Erythroblast (primary cell): Measurements from ENCODE around the gene NDUFC2.

Experiments
- GATA1 ChIP-seq: IDR thresholded peaks from 2 replicates; pipeline ENCODE4 v1.6.1; 2011; ENCODE audit warnings: low read depth, mild to moderate bottlenecking, control low read depth, low read length, moderate library complexity
- POLR2A ChIP-seq: IDR thresholded peaks from 2 replicates; pipeline ENCODE4 v1.6.1; 2011; ENCODE audit warnings: mild to moderate bottlenecking, low read length

DNA sequence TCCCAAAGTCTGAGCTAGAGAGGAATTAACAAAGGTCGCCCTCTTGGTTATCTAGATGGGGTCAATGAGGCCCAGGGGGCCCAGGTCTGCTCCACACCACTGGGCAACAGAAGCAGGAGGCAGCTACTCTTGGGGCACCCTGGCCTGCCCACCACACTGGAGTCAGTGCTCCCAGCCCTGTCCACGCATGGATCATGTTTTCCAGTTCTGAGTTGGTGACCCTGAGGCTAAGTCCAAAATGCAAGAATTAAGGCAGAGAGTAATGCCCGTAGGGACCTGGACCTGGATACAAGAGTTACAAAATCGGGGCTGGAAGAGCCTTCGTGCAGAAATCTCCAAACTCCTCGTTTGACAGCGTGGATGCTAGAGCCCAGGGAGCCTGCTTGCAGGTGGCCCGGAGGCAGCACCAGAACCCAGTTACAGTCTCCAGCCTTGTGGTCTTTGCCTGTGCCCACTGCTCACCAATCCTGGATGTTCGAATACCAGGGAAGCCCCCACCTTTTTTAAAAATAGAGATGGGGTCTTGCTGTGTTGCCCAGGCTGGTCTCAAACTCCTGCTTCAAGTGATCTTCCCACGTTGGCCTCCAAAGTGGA is 22.1 kb downstream of the NDUFC2 start:
- TF ChIP-seq POLR2A, result no peak
- no peak for TF ChIP-seq GATA1
